ENCODE data around the gene MAP7D1. TPM values are rescaled to one million over a fixed set of nuclear protein-coding genes. Genes with fewer than 3 reads are reported as not detected.

MAP7D1 gene
- 200 and 234 TPM in 2 replicates for total RNA-seq (2014; rRNA removed; shearing (Covaris generic))
- polyA plus RNA-seq (2015; cell fraction: cytosol; rRNA removed): 173 and 193 TPM in 2 replicates
- polyA plus RNA-seq (2015; cell fraction: nucleus; rRNA removed): 131 and 147 TPM in 2 replicates

DNA sequence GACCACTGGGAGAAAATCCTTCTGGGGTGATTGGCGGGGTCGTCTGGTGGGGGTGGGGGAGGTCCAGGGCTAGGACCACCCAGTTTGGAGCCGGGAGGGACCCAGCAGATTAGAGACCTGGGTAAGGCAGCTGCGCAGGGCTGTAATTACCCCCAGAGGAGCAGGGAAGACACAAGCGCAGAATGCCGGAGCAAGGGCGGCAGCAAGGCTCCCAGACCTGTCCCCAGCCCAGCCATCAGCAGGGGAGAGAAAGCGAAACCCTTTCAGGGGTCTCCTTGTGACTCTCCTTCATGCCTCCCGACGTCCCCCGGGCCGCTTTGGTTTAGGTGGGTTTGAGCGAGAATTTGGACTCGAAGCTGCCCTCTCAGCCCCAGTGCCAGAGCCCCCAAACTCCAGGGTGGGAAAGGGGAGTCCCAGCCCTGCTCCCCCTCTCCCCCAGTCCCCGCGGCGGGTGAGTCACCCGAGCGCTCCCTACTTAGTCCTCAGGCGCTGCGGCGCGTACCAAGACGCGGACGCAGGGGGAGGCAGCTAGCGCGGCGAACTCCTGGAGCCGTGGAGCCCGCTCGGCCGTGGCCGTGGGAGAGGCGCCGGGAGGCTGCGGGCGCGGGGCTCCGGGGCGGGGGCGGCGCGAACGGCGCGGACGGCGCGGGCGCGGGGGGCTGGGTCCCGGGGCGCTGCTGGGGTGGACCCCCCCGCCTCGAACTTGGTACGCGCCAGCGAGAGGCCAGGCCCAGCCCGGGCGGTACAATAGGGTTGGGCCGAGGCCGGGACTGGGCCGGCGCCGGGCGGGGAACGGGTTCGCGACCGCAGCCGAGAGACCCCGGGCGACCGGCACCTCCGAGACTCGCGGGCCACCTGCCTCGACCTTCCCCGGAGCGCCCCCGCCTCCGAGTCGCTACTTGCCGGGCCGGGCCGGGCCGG, at the start of gene MAP7D1:
TSS of gene MAP7D1 (plus strand) at position 753 of the 921 bp plus-strand sequence. CDS start 258 bp downstream, outside the sequence.
- peak; percentile 68 for DNase-seq (ENCODE audit: low read depth)

DNA sequence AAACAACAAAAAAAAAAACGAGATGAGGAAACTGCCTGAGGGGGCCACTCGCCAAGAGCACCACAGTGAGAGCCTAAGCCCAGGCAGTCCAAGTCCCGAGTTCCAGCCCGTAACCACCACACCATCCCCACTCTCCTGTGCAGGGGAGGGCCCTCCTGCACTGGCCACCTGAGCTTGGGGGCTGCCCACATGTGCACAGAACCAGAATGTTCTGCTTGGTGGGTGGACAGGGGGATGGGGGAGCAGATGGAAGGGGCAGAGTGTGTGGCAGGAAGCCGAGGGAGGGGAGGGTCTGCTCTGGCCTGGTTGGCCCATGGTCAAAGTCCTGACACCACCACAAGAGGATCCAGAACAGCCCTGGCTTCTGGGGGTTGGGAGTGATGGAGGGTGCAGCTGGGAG, 49.7 kb upstream of the MAP7D1 start:
- no peak for DNase-seq (ENCODE audit: low read depth)

DNA sequence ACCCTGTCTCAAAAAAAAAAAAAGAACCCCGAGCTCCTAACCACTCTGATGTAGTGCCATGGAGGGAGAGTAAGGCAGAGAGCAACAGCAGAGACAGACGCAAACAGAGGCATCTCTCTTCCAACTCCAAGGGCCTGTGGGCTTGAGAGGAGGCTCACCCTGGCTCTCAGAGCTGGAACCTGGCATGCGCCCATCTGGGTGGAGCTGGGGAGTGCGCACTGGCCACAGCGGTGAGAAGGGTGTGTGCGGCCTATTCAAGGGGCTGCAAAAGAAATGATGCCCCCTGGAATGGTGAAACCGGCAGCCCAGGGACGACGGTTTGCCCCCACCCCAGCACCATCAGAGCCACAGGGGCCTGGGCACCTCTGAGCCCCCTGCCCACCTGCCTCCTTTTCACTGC, 48.6 kb upstream of the MAP7D1 start:
- DNase-seq (ENCODE audit: low read depth): no peak

DNA sequence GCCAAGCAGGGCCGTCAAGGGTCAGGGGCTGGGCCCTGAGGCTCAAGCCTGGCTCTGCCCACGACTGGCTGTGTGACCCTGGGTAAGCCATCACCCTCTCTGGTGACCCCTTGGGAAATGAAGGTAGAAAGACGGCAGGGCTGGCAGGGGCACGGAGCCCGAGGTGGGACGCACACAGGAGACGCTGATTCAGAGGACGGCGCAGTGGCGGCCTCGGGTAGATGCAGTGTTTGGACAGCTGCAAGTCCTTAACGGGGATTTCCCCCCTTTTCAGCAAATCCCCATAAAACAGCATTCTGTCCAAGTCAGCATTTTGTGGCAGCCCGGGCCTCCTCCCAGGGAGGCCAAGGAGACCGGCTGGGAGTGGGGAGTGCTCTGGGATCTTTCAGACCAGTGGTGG, 47.6 kb upstream of the MAP7D1 start:
- DNase-seq (ENCODE audit: low read depth): no peak

DNA sequence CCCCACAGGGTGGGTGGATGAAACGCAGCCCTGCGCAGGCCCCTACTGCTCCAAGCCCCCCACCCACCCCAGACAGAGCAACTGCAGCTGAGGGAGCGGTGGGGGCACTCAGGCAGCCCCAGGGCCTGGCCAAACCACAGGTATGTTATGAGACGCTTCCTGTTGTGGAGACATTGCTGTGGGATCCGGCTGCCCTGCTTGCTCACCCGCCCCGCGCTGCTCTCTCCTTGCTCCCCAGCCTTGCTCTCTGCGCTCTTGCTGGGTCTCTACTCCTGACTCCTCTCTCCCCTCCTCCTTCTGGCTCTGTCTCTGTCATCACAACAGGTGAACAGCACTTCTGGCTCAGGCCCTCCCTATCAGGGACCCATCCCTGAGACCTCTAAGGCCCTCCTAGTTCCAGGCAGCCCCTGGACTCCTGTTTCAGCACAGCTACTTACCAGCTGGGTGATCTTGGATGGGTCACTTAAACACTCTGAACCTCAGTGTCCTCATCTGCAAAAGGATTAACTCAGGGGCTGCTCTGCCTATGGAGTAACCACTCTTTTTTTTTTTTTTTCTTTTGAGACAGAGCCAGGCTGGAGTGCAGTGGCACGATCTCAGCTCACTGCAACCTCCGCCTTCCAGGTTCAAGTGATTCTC, 46.8 kb upstream of the MAP7D1 start:
- DNase-seq (ENCODE audit: low read depth): peak; percentile 89

DNA sequence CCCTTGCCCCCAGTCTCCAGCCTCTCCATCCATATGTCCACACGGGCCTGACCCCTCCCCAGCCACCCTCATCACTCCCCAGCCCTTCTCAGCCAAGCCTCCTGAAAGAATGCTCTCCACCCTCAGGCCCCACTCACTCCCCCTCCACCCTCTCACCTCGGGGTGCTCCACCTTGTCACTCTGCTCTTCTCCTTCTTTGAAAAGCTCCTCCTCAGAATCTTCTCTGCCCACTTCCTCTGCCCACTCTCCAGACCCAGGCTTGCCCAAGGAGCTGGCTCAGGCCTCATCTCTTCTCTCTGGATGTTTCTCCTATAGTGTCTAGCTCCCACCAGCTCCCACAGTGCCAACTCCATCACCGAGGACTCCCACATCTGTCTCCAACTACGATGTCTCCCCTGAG, 44.8 kb upstream of the MAP7D1 start:
- no peak for DNase-seq (ENCODE audit: low read depth)

DNA sequence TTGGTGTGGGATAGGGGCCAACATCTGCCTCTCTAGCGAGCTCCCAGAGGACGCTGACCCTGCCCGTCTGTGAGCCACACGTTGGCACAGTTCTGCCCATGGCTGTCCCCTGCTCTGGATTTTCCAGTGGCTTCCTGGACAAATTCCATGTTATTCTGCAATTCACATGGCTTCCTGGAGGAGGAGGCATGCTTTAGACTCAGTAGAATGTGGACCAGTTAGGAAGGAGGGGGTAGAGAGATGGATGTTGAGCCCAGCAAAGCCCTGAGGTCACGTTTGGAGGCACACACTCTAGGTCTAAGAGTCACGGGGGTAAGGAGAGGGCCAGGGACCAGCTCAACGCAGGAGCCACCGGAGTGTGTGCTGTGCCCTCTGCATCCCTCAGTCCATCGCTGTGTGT, 43.1 kb upstream of the MAP7D1 start:
- DNase-seq (ENCODE audit: low read depth): no peak

DNA sequence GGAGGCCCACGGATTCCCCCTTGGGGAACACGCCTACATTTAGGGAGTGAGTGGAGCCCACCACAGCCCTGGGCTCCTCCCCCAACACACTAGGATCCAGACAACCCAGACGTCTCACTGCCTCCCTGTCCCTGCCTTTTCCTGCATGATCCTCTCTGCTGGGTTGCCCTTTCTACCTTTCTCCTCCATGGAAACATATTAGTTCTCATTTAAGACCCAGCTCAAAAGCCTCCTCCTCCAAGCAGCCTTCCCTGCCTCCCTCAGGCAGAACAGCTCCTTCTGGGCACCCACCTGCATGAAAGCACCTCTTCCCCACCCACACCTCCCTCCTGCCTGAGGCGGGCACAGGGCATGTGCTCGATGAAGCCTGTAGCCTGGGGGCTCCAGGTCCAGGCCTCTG, 41.6 kb upstream of the MAP7D1 start:
- no peak for DNase-seq (ENCODE audit: low read depth)

DNA sequence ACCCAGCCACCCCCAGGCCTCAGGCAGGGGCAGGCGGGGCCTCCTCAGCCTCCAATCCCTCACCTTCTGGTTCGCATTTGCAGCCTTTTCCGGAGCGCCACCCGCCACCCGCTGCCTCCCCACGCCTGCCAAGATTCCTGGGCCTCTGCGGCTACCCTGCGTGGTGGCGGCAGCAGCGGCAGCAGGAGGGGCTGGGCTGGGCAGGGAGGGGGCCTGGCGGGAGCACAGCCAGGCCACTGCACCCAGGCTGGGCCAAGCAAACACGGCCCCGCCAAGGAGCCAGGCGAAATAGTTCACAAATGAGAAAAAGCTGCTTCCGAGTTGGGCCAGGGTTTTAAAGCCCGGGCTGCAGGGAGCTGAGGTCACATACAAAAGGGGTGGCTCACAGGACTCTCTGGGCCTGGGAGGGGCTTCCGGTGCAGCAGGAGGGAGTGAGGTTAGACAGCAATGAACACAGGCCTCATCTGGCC, 40.7 kb upstream of the MAP7D1 start:
- DNase-seq (ENCODE audit: low read depth): peak; percentile 75

DNA sequence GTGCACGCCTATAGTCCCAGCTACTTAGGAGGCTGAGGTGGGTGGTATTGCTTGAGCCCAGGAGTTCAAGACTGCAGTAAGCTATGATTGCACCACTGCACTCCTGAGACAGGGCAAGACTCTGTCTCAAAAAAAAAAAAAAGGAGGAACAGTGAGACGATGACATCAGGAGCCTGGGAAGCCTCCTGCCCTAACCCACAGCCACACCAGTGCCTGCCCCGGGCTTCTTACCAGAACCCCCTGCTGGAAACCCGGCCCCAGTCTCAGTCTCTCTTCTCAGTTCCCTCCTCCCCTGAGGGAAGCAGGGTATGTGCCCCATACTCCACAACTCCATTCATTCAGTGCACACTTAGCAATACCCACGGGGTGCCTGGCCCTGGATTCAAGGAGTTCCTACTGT, 40.0 kb upstream of the MAP7D1 start:
- DNase-seq (ENCODE audit: low read depth): peak; percentile 50

DNA sequence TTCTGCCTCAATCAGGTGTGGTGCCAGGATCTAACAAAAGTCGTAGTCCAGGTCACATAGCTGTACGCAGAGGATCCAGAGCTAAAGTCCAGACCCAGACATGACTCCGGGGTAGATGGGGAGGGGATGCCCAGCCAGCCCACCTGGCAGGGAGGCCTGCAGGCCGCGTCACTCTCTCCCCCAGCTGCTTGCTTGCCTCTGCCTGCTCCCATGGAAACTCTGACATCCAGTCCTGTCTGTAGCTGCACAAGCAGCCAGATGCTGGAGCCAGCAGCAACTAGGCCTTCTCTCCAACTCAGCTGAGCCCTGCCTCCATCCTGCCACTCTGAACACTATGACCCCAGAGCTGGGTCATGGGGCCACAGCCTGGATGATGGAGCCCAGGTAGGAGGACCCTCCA, 39.1 kb upstream of the MAP7D1 start:
- no peak for DNase-seq (ENCODE audit: low read depth)

DNA sequence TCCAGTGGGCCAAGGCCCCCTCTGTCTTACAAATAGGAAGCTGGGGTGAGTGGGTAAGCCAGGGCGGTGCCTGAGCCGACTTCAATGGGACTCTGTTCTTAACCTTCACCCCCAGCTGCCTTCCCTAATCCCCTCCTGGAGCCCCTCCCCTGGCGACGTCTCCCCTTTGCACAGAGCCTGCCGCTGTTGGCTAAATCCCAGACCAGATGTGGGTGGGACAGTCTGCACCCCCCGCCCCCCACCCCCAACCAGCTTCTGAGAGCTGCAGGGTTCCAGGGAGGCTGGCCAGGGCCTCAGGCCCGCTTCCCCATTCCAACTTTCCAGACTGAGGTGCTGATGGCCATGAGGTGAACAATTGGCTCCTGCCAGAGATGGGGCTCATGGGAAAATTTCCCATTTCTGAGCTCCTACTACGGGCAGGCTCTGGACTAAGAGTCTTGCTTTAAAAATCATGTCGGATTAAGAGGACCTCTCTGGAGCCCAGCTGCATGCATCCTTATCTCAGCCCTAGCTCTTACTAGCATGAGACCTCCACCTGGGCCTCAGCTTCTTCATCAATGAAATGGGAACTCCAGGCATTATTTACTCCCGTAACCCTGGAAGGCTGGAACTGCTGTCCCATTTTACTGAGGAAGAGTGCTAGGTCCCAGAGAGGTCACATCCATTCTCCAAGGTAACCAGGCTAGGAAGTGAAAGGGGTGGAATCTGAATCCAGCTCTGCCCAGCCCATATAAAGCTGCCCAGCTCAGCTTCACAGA, 37.3 kb upstream of the MAP7D1 start:
- DNase-seq (ENCODE audit: low read depth): no peak

DNA sequence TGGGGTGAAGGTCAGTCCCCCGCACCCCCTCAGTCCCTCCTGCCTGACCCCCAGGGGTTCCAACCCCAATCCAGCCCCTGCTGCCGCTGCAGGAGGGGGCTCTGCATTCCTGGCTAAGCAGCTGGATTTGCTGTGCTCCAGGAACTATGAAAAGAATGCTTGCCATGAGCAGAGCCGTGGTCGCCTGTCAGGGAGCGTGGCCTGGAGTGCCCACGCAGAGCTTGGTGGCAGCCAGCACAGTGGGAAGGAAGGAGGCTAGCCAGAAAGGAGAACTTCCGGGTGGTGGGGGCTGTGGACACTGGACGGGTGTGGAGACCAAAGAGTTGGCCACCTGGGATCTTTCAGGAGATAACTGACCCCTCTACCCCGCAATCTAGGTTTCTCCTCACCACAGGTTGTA, 36.5 kb upstream of the MAP7D1 start:
- no peak for DNase-seq (ENCODE audit: low read depth)

DNA sequence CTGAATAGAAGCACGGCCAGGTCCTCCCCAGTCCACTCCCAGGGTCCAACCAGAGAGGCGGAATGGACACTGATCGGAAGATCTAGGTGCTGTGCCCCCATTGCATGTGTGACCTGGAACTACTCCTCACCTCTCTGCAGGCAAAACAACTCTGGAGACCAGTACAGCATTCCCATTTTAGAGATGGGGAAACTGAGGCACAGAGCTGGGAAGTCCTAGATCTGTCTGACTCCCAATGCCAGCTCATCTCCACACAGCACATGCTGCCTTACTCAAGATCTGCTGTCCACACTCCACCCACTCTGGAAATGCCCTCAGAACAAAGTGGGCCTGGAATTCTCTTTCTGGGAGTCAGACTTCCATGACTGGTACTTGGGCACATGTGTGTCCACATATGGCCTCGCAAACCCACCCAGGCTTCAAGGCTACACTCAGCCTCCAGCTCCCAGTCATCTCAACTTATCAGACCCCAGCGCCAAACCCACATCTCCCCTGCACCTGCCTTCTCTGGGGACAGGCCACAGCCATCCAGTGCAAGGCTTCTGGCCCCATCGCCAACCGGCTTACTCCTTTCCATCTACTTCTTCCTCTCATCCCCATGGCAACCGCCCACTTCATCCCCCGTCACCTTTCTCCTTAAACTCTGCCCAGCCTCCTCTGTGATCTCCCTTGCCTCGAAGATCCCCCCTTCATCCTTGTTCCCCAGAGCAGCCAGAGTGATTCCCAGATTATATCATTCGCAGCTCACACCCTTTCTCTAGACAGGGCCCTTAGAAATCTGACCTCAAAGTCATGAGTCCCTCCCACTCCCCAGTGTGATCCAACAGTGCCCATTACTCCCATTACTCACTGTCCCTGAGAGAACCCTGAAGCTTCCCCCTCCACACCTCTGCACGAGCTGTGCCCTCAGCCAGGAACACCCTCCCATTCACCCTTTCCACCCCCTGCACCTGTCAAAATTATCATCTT, 33.6 kb upstream of the MAP7D1 start:
- DNase-seq (ENCODE audit: low read depth): no peak

DNA sequence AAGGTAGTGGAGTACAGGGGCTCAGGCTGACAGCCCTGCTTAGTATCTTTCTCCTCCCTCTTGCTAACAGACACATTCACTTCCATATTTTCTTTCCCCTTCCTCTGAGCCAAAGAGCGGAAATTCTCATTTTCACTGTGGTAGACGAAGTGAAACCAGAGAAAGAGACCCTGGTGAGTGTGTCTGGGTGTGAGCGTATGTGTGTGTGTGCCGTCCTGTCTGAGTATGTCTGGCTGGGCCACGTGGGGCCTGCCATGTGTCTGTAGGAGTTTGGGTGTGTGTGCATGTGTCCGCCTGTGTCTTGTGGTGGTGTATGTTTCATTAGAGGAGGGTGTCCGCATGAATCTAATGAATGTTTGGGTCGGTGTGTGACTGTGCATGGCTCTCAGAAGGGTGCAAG, 32.6 kb upstream of the MAP7D1 start:
- no peak for DNase-seq (ENCODE audit: low read depth)

DNA sequence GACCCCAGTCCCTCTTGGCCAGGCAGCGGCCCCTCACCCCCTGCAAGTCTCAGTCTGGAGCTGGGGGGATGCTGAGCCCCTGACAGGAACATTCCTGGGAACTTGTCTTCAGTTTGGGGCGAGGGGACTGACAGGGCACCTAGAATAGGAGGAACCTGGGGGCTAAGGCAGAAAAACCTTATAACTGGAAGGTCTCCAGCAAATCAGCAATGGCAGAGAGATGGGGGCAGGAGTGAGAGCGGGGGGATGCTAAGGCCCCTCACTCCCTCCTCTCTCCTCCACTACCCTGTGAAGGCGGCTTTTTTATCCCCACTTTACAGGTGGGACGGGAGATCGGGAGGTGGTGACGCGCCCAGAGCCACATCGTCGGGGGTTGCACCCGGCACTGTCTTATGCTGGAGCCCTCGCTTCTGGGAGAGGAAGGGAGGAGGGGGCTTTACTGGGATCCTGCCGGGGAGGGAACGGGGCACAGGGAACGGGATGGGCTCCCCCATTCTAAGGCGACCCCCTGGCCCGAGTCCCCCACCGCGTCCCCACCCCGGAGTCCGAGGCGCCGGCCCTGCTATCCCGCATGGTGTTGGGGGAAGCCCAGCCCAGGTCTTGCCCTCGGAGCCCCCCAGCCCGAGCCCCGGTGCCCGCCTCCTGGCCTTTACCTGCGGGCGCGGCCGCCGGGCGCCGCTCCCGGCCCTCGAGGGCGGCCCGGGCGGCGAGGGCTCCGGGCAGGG, 31.4 kb upstream of the MAP7D1 start:
- no peak for DNase-seq (ENCODE audit: low read depth)

DNA sequence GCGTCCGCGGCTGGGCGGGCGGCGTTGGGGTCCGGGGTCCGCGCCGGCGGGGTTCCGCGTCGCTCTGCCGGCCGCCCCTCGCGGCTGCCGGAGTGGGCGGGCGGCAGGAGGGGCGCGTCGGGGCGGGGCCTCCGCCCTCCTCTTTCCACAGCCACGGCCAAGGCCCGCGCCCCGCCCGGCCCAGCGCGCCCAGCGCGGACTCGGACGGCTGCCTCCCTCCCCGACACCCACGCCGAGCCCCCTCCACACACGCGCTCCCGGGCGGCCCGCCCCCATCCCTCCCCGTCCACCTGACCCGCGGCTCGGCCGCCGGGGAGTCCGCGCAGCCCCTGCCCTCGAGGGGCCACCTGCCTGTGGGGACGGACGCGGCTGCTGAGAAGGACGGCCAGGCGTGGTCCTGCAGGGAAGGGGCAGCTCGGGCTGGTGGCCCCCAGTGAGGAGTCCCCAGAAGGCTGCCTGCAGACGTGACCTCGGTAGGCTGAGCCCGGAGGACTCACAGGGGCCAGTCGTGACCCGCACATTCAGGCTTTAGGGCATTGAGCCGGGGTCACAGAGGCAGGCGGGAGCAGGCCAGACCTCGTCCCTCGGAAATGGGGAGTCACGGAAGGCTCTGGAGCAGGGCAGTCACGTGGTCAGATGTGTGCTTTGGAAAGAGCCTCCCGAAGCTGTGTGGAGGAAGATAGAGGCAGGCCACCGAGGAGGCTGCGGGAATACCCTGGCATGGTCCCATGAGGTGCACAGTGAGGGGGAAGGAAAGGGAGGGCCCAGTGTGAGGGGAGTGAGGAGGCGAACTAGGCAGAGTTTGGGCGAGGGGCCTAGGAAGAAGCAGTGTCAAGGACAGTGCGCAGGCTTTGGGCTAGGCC, 30.6 kb upstream of the MAP7D1 start, which contains the start of gene COL8A2:
TSS of gene COL8A2 (minus strand) at position 94 of the 863 bp plus-strand sequence. CDS start 24,980 bp downstream, outside the sequence.
- no peak for DNase-seq (ENCODE audit: low read depth)

DNA sequence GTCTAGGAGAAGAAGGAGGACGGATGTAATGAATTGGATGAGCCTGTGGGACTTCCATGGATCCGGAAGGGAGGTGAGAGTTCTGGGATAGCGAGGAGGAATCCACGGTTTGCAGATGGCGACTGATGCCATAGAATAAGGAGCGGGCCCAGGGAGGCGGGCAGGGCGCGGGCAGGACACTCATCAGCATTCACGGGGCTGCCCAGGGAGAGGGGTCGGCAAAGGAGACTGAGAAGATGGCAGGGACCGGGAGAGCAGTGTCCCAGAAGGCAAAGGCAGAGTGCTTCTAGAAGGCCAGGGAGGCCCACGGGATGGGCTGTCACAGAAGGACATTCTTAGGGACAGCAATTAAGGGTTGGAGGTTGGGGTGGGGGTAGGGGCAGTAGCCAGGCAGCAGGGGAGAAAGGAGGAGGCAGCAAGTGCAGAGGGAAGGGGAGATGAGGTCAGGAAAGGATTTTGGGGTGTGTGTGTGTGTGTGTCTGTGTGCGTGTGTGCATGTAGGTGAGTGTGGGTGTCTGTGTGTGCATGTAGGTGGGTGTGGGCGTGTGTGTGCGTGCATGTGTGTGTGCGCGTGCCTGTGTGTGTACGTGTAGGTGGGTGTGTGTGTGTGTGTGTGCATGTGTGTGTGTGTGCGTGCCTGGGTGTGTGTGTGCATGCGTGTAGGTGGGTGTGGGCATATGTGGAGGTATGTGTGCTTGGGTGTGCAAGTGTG, 29.8 kb upstream of the MAP7D1 start:
- DNase-seq (ENCODE audit: low read depth): no peak
